CD4-positive, alpha-beta memory T cell (primary cell): Measurements from ENCODE around the gene EIF4G3. TPM values are rescaled to one million over a fixed set of nuclear protein-coding genes. Genes with fewer than 3 reads are reported as not detected.
"Not testable (repeated sequence)": the region's sequence is repeated elsewhere in the genome, so short reads cannot be mapped to it uniquely, and the experiment has no call there.

ENCODE experiments used
- CTCF ChIA-PET: fragments of 350-600 bp; sonication (Branson Sonifier 250); formaldehyde crosslinking; loops from one replicate; lab custom pipeline; 2021; ENCODE audit warnings: inconsistent platforms; ENCODE audit not compliant: partially characterized antibody; lab: Charles Lee
- POLR2A ChIA-PET: fragments of 350-600 bp; sonication (Branson Sonifier 250); formaldehyde crosslinking; loops from one replicate; lab custom pipeline; 2021; ENCODE audit not compliant: partially characterized antibody; lab: Charles Lee
- DNase-seq, 5 donors: peaks; one replicate each; pipeline versions ENCODE4 v3.0.0 to v3.0.0-alpha.2; 2020 to 2022; ENCODE audit warnings: mixed read lengths in 1 of 5
- H3K27ac ChIP-seq: one replicate; pipeline ENCODE4 v1.7.0; 2013; ENCODE audit warnings: low read depth, low read length
- H3K27me3 ChIP-seq: 2 replicates; pipeline ENCODE4 v1.7.0; 2013; ENCODE audit warnings: mild to moderate bottlenecking, low read length, moderate library complexity; ENCODE audit not compliant: insufficient read depth
- H3K36me3 ChIP-seq: 2 replicates; pipeline ENCODE4 v1.7.0; 2013; ENCODE audit warnings: mild to moderate bottlenecking, low read length, moderate library complexity; ENCODE audit not compliant: insufficient read depth
- H3K4me1 ChIP-seq: 2 replicates; pipeline ENCODE4 v1.7.0; 2013; ENCODE audit warnings: mild to moderate bottlenecking, low read length, moderate library complexity; ENCODE audit not compliant: insufficient read depth
- H3K4me3 ChIP-seq, 2 donors: one replicate each; pipeline ENCODE4 v1.7.0; 2013; ENCODE audit warnings: low read length in 2 of 2, mild to moderate bottlenecking in 1 of 2
- H3K9me3 ChIP-seq, 2 donors: one replicate each; pipeline ENCODE4 v1.7.0; 2013; ENCODE audit warnings: low read length in 2 of 2, control low read depth in 1 of 2; ENCODE audit not compliant: control insufficient read depth in 1 of 2
- H3K27ac Mint-ChIP-seq, 7 donors: one replicate each; pipeline ENCODE4 v1.8.0; 2020 to 2021; ENCODE audit warnings: mixed read lengths in 7 of 7, mild to moderate bottlenecking in 6 of 7, inconsistent platforms in 3 of 7, moderate library complexity in 3 of 7
- H3K27me3 Mint-ChIP-seq, 2 donors: one replicate each; pipeline ENCODE4 v1.8.0; 2020 to 2021; ENCODE audit warnings: mixed read lengths in 2 of 2
- H3K36me3 Mint-ChIP-seq, 2 donors: one replicate each; pipeline ENCODE4 v1.8.0; 2020 to 2021; ENCODE audit warnings: mixed read lengths in 2 of 2, inconsistent platforms in 1 of 2, mild to moderate bottlenecking in 1 of 2
- H3K4me1 Mint-ChIP-seq, 4 donors: one replicate each; pipeline ENCODE4 v1.8.0; 2020 to 2021; ENCODE audit warnings: mixed read lengths in 4 of 4, mild to moderate bottlenecking in 1 of 4
- H3K4me3 Mint-ChIP-seq, 8 donors: one replicate each; pipeline ENCODE4 v1.8.0; 2020 to 2021; ENCODE audit warnings: mixed read lengths in 8 of 8, mild to moderate bottlenecking in 7 of 8, moderate library complexity in 6 of 8, inconsistent platforms in 3 of 8
- H3K9me3 Mint-ChIP-seq, 8 donors: one replicate each; pipeline ENCODE4 v1.8.0; 2020 to 2021; ENCODE audit warnings: mixed read lengths in 8 of 8, mild to moderate bottlenecking in 5 of 8, inconsistent platforms in 3 of 8, moderate library complexity in 1 of 8
- intact Hi-C: fragments of 100-400 bp; cut with micrococcal nuclease; formaldehyde crosslinking; loops from one replicate; pipeline ENCODE4 v1.15.1; 2023
- polyA plus RNA-seq, 2 donors: library from polyadenylated mRNA; unstranded; fragments of 300-500 nt; fragmentation: Illumina TruSeq; gene quantifications; one replicate each; pipeline ENCODE4 v1.2.3, GENCODE V29; 2021
- total RNA-seq, 2 experiments: library from RNA; stranded (reverse); gene quantifications; one replicate each; pipeline ENCODE4 v1.2.3, GENCODE V29; 2021

EIF4G3 gene
- total and polyA plus RNA-seq, 4 experiments from 2014 or later: 1.6 to 18.0 (median 13.1) TPM

DNA sequence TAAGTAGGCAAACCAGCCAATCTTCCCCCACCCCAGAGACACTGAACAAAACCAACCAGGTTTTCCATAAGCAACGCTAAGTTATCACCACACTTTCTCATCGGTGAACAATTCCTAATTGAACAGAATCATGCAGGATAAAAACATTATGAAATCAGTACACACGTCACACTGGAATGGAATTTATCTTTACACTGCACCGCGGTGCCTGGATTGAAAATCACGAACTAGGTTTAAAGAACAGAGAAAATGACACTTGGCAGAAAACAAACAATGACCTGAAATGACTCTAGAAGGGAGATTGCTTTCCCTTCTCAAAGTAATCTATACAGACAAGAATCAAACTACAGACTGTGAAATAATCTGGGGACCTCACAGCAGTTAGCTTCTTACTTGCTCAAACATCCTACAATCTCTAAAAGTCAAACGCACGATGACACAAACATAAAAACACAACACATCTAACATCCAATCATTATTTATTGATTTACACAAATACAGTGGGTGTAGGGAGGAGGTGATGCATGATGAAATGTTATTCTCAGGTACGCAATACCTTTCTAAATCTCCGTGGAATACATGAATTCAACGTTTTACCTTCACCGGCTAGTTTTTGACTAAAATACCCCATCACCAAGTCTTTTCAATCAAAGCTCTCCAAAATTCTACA is 1.9 kb downstream of the EIF4G3 start:
- Histone ChIP-seq H3K4me3 (peak overlapping the region in 1 of 2 donors; percentile 49), H3K9me3 (no peaks in the 10 kb centered on the region), H3K27ac (peak overlapping the region; percentile 69), H3K27me3 (no peaks in the 10 kb centered on the region), H3K36me3 (no peaks in the 10 kb centered on the region), H3K4me1 (peaks cover 18% of the 10 kb centered on the region)
- Mint-ChIP-seq H3K4me3 (peak overlapping the region; percentile 84 to 91 (median 86)), H3K27me3 (no peaks in the 10 kb centered on the region), H3K4me1 (peaks cover 23 to 32% (median 28%) of the 10 kb centered on the region in 4 donors), H3K27ac (peak overlapping the region; percentile 70 to 94 (median 93)), H3K36me3 (peaks cover 5 to 8% of the 10 kb centered on the region in 2 donors), H3K9me3 (no peaks in the 10 kb centered on the region)
- ChIA-PET CTCF (no interaction called here), POLR2A (interaction anchor here (1.0 to 1.2 kb wide), 2 partner anchors 152 to 388 kb away, joined by 5 to 8 read pairs; partner anchors contain the start of gene HP1BP3)
- peak in 1 of 5 donors; percentile 2 for DNase-seq
- intact Hi-C loops: no loop called here

DNA sequence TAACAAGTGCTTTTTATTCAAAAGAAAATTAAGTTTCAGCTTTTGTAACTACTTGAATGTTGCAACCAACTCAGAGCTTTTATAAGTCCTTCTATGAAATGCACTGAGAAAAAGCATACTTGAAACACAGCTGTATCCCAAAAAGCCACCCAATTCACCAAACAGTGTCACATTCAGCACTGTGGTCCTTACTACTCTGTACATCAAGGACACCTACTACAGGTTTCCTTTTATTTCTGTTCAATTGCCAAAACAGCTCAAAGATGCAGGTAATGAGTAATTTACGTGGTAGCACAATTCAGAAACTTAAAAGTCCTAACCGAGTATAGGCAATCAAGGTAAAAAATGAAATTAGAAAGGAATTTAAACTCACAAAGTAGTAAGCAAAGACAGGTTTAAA is 2.5 kb downstream of the EIF4G3 start:
- Histone ChIP-seq H3K27ac (no peak overlapping the region), H3K4me1 (peaks cover 18% of the 10 kb centered on the region), H3K36me3 (no peaks in the 10 kb centered on the region), H3K4me3 (no peak overlapping the region), H3K9me3 (no peaks in the 10 kb centered on the region), H3K27me3 (no peaks in the 10 kb centered on the region)
- H3K4me3 Mint-ChIP-seq: peak overlapping the region in 4 of 8 donors; percentile 10 to 89 (median 57)
- ChIA-PET POLR2A (no interaction called here), CTCF (no interaction called here)
- peaks cover 5 to 8% of the 10 kb centered on the region in 2 donors for H3K36me3 Mint-ChIP-seq
- H3K9me3 Mint-ChIP-seq: no peaks in the 10 kb centered on the region
- H3K27ac Mint-ChIP-seq: peak overlapping the region in 5 of 7 donors; percentile 17 to 93 (median 93)
- H3K4me1 Mint-ChIP-seq: peaks cover 23 to 32% (median 28%) of the 10 kb centered on the region in 4 donors
- no peaks in the 10 kb centered on the region for H3K27me3 Mint-ChIP-seq
- DNase-seq: no peak
- intact Hi-C loops: no loop called here

DNA sequence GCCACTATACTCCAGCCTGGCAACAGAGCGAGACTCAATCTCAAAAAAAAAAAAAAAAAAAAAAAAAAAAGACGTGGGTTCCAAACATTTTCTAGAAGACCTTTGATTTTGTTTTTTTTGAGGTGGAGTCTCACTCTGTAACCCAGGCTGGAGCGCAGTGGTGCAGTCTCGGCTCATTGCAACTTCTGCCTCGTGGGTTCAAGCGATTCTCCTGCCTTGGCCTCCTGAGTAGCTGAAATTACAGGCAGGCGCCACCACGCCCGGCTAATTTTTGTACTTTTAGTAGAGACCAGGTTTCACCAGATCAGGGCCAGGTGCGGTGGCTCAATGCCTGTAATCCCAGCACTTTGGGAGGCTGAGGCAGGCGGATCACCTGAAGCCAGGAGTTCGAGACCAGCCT is 3.6 kb downstream of the EIF4G3 start:
- H3K4me3 ChIP-seq, H3K27ac Mint-ChIP-seq, H3K9me3 ChIP-seq, H3K36me3 ChIP-seq, H3K27ac ChIP-seq, intact Hi-C loops, DNase-seq, CTCF ChIA-PET, H3K4me3 Mint-ChIP-seq, H3K36me3 Mint-ChIP-seq, H3K27me3 ChIP-seq, H3K27me3 Mint-ChIP-seq, H3K9me3 Mint-ChIP-seq, POLR2A ChIA-PET: not testable (repeated sequence)
- peaks cover 23 to 32% (median 28%) of the 10 kb centered on the region in 4 donors for H3K4me1 Mint-ChIP-seq
- peaks cover 18% of the 10 kb centered on the region for H3K4me1 ChIP-seq

DNA sequence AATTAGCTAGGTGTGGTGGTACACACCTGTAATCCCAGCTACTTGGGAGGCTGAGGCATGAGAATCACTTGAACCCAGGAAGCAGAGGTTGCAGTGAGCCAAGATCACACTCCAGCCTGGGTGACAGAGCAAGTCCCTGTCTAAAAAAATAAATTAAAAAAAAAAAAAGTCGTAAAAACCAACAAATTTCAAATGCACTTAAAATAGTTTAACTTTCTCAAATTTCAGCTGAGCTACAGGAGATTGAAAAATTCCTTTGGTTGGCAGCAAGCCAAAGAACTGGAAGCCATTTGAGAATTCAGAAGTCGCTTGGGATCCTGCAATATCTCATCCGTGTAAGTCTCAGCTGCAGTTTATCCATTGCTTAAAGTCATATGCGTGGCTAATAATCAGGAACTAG is 5.9 kb downstream of the EIF4G3 start:
- peaks cover 12 to 13% of the 10 kb centered on the region in 2 donors for H3K36me3 Mint-ChIP-seq
- H3K9me3 ChIP-seq, H3K4me3 ChIP-seq, H3K4me3 Mint-ChIP-seq, H3K27me3 ChIP-seq, H3K27ac ChIP-seq, intact Hi-C loops, H3K36me3 ChIP-seq, H3K27me3 Mint-ChIP-seq, H3K27ac Mint-ChIP-seq, H3K9me3 Mint-ChIP-seq, DNase-seq, POLR2A ChIA-PET: not testable (repeated sequence)
- H3K4me1 ChIP-seq: peaks cover 17% of the 10 kb centered on the region
- CTCF ChIA-PET: interaction anchor here (1.8 kb wide), 1 partner anchor 9 kb away, joined by 4 read pairs; no protein-coding TSS in a partner anchor
- peaks cover 23 to 30% (median 25%) of the 10 kb centered on the region in 4 donors for H3K4me1 Mint-ChIP-seq

DNA sequence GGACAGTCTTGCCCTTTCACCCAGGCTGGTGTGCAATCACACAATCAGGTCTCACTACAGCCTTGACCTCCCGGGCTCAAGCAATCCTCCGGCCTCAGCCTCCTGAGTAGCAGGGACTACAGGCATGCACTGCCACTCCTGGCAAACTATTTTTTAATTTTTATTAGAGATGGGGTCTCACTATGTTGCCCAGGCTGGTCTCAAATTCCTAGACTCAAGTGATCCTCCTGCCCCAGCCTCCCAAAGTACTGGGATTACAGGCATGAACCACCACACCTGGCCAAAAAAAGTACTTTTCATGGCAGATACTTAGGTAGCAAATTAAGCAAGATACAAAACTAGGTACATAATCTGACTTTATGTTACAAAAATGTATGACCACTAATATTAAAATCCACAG is 8.3 kb downstream of the EIF4G3 start:
- Histone ChIP-seq H3K27ac (no peak overlapping the region), H3K36me3 (no peaks in the 10 kb centered on the region), H3K9me3 (no peaks in the 10 kb centered on the region), H3K27me3 (no peaks in the 10 kb centered on the region), H3K4me1 (no peaks in the 10 kb centered on the region), H3K4me3 (no peak overlapping the region)
- Mint-ChIP-seq H3K4me1 (peaks cover 10 to 17% (median 13%) of the 10 kb centered on the region in 4 donors), H3K4me3 (no peak overlapping the region), H3K27me3 (no peaks in the 10 kb centered on the region), H3K36me3 (peaks cover 18% of the 10 kb centered on the region in 2 donors), H3K9me3 (no peaks in the 10 kb centered on the region), H3K27ac (no peak overlapping the region)
- POLR2A ChIA-PET: interaction anchor here (0.6 kb wide), 1 partner anchor 1727 kb away, joined by 3 read pairs; no protein-coding TSS in a partner anchor
- CTCF ChIA-PET: interaction anchor here (0.5 kb wide), 1 partner anchor 17 kb away, joined by 4 read pairs; no protein-coding TSS in a partner anchor
- intact Hi-C loops: no loop called here
- DNase-seq: no peak

DNA sequence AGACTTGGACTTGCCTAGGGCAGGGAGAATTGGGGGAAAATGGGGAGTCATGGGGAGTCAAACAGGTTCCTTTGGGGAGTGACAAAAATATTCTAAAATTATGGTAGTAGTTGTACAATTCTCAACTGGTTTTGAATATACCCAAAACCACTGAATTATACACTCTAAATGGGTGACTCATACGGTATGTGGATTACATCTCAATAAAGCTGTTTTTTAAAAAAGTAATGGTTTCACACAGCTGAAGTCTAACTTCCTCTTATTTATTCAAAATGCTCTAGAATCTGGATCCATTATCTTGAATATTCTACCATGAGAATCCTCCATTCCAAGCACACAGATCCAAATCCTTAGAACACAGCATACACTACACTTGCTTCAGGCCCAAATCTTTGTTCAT is 11.1 kb downstream of the EIF4G3 start:
- Mint-ChIP-seq H3K4me3 (peak overlapping the region in 1 of 8 donors; percentile 21), H3K4me1 (peaks cover under 1 to 8% (median 4%) of the 10 kb centered on the region in 4 donors), H3K27ac (no peak overlapping the region), H3K9me3 (no peaks in the 10 kb centered on the region), H3K36me3 (peaks cover 16 to 20% of the 10 kb centered on the region in 2 donors), H3K27me3 (no peaks in the 10 kb centered on the region)
- intact Hi-C loops: no loop called here
- ChIA-PET CTCF (no interaction called here), POLR2A (no interaction called here)
- no peak for DNase-seq
- Histone ChIP-seq H3K36me3 (no peaks in the 10 kb centered on the region), H3K27ac (no peak overlapping the region), H3K4me3 (no peak overlapping the region), H3K27me3 (no peaks in the 10 kb centered on the region), H3K4me1 (no peaks in the 10 kb centered on the region), H3K9me3 (no peaks in the 10 kb centered on the region)

DNA sequence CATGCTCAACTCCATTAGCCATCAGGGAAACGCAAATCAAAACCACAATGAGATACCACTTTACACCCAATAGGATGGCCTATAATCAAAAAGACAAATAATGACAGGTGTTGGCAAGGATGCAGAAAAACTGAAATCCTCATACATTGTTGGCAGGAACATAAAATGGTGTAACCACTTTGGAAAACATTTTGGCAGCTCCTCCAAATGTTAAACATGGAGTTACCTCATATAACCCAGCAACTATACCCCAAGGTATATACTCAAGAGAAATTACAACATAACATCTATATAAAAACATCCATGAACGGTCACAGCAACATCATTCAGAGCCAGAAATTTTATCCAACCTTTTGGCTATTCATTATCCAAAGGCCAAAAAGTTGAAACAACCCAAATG is 11.6 kb downstream of the EIF4G3 start:
- no peak overlapping the region for H3K27ac Mint-ChIP-seq
- Histone ChIP-seq H3K36me3 (no peaks in the 10 kb centered on the region), H3K9me3 (no peaks in the 10 kb centered on the region), H3K27me3 (no peaks in the 10 kb centered on the region), H3K4me1 (no peaks in the 10 kb centered on the region), H3K4me3 (no peak overlapping the region), H3K27ac (no peak overlapping the region)
- CTCF ChIA-PET: no interaction called here
- no peak overlapping the region for H3K4me3 Mint-ChIP-seq
- POLR2A ChIA-PET: no interaction called here
- no peaks in the 10 kb centered on the region for H3K9me3 Mint-ChIP-seq
- peaks cover 4 to 13% (median 6%) of the 10 kb centered on the region in 4 donors for H3K4me1 Mint-ChIP-seq
- intact Hi-C loops: no loop called here
- no peak for DNase-seq
- peaks cover 16 to 18% of the 10 kb centered on the region in 2 donors for H3K36me3 Mint-ChIP-seq
- H3K27me3 Mint-ChIP-seq: no peaks in the 10 kb centered on the region
